ENCODE results near the gene GHRHR. TPM values are rescaled to one million over a fixed set of nuclear protein-coding genes. Genes with fewer than 3 reads are reported as not detected.

GHRHR gene
- total and polyA plus RNA-seq, 9 of the 15 experiments (the other 6 are each of a cell fraction or from before 2014, with no cell fraction given) = not detected

DNA sequence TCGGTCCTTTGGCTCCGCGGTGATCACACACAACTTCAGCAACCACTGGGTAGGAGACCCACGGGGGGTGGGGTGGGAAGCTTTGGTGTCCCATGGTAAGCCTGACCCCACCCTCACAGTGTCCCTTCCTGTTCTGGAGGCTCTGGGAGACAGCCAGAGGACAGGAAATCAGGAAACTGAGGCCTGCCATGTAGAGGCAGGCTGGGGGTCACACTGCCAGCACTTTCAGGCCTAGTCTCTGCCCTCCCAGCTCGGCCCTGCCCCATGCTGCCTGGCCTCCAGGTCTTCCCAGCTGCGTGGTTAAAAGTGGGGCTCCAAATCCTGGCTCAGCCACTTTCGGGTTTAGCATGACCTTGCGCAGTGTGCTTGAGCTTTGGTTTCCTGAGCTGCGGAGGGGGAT is 41.2 kb upstream of the GHRHR start:
- ChIA-PET POLR2A (interaction anchor here (0.6 kb wide), 2 partner anchors 196 to 701 kb away, joined by 3 read pairs; no protein-coding TSS in a partner anchor), CTCF (ENCODE audit: low intra/inter-chr PET ratio) (no interaction called here)
- no peak overlapping the region for H3K9ac ChIP-seq (ENCODE audit: insufficient read depth in 1 of 2, low read depth in 2 of 2, low read length in 2 of 2)
- in situ Hi-C loops (cut with MboI) = no loop called here
- FAIRE-seq (no peak), ATAC-seq (no peak), DNase-seq (ENCODE audit: extremely low read depth in 1 of 4, low spot score in 3 of 4) (no peak)
- no peaks in the 10 kb centered on the region for H3K36me3 ChIP-seq (ENCODE audit: control insufficient read depth, insufficient read depth, low read length)
- 83% methylated on average over 9 of the region's 9 CpGs for WGBS (ENCODE audit: insufficient coverage, low coverage, missing lambda C conversion rate)
- H2AFZ ChIP-seq (ENCODE audit: low read depth, low read length) = no peak overlapping the region
- no peak for TF ChIP-seq ZBED1 (IDR thresholded peaks at IDR 0.05)
- TF ChIP-seq ATF1 (CRISPR knock-in tag; IDR thresholded peaks at IDR 0.05) = no peak
- TF ChIP-seq ATF1 (tag; IDR thresholded peaks at IDR 0.05) = no peak
- no peak for TF ChIP-seq FOXA1 (IDR thresholded peaks at IDR 0.05; ENCODE audit: borderline replicate concordance)
- TF ChIP-seq, protein P1, sequence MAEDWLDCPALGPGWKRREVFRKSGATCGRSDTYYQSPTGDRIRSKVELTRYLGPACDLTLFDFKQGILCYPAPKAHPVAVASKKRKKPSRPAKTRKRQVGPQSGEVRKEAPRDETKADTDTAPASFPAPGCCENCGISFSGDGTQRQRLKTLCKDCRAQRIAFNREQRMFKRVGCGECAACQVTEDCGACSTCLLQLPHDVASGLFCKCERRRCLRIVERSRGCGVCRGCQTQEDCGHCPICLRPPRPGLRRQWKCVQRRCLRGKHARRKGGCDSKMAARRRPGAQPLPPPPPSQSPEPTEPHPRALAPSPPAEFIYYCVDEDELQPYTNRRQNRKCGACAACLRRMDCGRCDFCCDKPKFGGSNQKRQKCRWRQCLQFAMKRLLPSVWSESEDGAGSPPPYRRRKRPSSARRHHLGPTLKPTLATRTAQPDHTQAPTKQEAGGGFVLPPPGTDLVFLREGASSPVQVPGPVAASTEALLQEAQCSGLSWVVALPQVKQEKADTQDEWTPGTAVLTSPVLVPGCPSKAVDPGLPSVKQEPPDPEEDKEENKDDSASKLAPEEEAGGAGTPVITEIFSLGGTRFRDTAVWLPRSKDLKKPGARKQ (CRISPR knock-in tag; IDR thresholded peaks at IDR 0.05) = no peak
- no peak for TF ChIP-seq ESRRB (CRISPR knock-in tag; IDR thresholded peaks at IDR 0.05; ENCODE audit: borderline replicate concordance)
- no peak for TF ChIP-seq FOXJ2 (tag; IDR thresholded peaks at IDR 0.05)
- TF ChIP-seq SREBF1 (IDR thresholded peaks at IDR 0.05; ENCODE audit: borderline replicate concordance, low read depth, low read length) = no peak
- TF ChIP-seq, protein P2, sequence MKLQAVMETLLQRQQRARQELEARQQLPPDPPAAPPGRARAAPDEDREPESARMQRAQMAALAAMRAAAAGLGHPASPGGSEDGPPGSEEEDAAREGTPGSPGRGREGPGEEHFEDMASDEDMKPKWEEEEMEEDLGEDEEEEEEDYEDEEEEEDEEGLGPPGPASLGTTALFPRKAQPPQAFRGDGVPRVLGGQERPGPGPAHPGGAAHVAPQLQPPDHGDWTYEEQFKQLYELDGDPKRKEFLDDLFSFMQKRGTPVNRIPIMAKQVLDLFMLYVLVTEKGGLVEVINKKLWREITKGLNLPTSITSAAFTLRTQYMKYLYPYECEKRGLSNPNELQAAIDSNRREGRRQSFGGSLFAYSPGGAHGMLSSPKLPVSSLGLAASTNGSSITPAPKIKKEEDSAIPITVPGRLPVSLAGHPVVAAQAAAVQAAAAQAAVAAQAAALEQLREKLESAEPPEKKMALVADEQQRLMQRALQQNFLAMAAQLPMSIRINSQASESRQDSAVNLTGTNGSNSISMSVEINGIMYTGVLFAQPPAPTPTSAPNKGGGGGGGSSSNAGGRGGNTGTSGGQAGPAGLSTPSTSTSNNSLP (IDR thresholded peaks at IDR 0.05; ENCODE audit: borderline replicate concordance, low read depth, low read length) = no peak
- TF ChIP-seq, protein P3, sequence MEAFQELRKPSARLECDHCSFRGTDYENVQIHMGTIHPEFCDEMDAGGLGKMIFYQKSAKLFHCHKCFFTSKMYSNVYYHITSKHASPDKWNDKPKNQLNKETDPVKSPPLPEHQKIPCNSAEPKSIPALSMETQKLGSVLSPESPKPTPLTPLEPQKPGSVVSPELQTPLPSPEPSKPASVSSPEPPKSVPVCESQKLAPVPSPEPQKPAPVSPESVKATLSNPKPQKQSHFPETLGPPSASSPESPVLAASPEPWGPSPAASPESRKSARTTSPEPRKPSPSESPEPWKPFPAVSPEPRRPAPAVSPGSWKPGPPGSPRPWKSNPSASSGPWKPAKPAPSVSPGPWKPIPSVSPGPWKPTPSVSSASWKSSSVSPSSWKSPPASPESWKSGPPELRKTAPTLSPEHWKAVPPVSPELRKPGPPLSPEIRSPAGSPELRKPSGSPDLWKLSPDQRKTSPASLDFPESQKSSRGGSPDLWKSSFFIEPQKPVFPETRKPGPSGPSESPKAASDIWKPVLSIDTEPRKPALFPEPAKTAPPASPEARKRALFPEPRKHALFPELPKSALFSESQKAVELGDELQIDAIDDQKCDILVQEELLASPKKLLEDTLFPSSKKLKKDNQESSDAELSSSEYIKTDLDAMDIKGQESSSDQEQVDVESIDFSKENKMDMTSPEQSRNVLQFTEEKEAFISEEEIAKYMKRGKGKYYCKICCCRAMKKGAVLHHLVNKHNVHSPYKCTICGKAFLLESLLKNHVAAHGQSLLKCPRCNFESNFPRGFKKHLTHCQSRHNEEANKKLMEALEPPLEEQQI (IDR thresholded peaks at IDR 0.05) = no peak
- no peak for TF ChIP-seq ADNP (tag; IDR thresholded peaks at IDR 0.05)
- no peak for TF ChIP-seq ZNF217 (CRISPR knock-in tag; IDR thresholded peaks at IDR 0.05)
- no peak for TF ChIP-seq ZNF436 (CRISPR knock-in tag; IDR thresholded peaks at IDR 0.05)
- no peak for TF ChIP-seq PHTF2 (CRISPR knock-in tag; IDR thresholded peaks at IDR 0.05)
- TF ChIP-seq, protein P4, sequence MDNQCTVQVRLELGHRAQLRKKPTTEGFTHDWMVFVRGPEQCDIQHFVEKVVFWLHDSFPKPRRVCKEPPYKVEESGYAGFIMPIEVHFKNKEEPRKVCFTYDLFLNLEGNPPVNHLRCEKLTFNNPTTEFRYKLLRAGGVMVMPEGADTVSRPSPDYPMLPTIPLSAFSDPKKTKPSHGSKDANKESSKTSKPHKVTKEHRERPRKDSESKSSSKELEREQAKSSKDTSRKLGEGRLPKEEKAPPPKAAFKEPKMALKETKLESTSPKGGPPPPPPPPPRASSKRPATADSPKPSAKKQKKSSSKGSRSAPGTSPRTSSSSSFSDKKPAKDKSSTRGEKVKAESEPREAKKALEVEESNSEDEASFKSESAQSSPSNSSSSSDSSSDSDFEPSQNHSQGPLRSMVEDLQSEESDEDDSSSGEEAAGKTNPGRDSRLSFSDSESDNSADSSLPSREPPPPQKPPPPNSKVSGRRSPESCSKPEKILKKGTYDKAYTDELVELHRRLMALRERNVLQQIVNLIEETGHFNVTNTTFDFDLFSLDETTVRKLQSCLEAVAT (IDR thresholded peaks at IDR 0.05) = no peak
- no peak for TF ChIP-seq SUPT5H (IDR thresholded peaks at IDR 0.05)
- no peak for TF ChIP-seq ZNF707 (CRISPR knock-in tag; conservative IDR thresholded peaks at IDR 0.05)
- no peaks in the 10 kb centered on the region for H3K9me3 ChIP-seq (replicated peaks; ENCODE audit: control insufficient read depth, insufficient read depth, low read depth, low read length)
- intact Hi-C loops (cut with micrococcal nuclease) = no loop called here
- peaks cover 40 to 43% of the 10 kb centered on the region in 2 experiments; a peak in 4 of 5 replicates for H3K4me1 ChIP-seq (replicated peaks in 1 of 2; ENCODE audit: control insufficient read depth in 2 of 2, insufficient read depth in 2 of 2, low read length in 2 of 2)
- H3K9me1 ChIP-seq (ENCODE audit: control insufficient read depth, insufficient read depth, low read length) = peaks cover 10% of the 10 kb centered on the region
- H3K79me2 ChIP-seq (ENCODE audit: control insufficient read depth, insufficient read depth, low read length) = no peaks in the 10 kb centered on the region
- H3K27ac ChIP-seq (ENCODE audit: extremely low read depth, low read depth, low read length) = no peak overlapping the region
- no peak overlapping the region for H3K4me2 ChIP-seq (ENCODE audit: insufficient read depth, low read length)
- no peaks in the 10 kb centered on the region for H4K20me1 ChIP-seq (replicated peaks; ENCODE audit: control insufficient read depth, insufficient read depth, low read length)
- H3K4me3 ChIP-seq = no peak overlapping the region
- no peaks in the 10 kb centered on the region for H3K27me3 ChIP-seq (ENCODE audit: control insufficient read depth in 2 of 2, insufficient read depth in 2 of 2, low read length in 2 of 2)
- BruUV-seq (replicated peaks) = no TSS peak

Data from K562 (cell line).